ENCODE results near the gene ARPC1A. TPM values are rescaled to one million over a fixed set of nuclear protein-coding genes. Genes with fewer than 3 reads are reported as not detected.

Gene ARPC1A
- total RNA-seq, 1 donor from 2014 or later: 269 TPM

- no peak for TF ChIP-seq CTCF (IDR thresholded peaks at IDR 0.05; ENCODE audit: insufficient read depth, low read length, severe bottlenecking)
- no peak for FAIRE-seq
These were observed 43.2 kb downstream of the ARPC1A start for GRCh38 chr7:99368750-99369389.

GRCh38 chr7:99369767-99370391 is 44.2 kb downstream of the ARPC1A start:
- DNase-seq (ENCODE audit: low read depth) (no peak), FAIRE-seq (no peak)
- Histone ChIP-seq H3K27me3 (ENCODE audit: control insufficient read depth, insufficient read depth, low read length) (no peaks in the 10 kb centered on the region), H3K36me3 (ENCODE audit: control insufficient read depth, insufficient read depth, low read length) (peaks cover 16% of the 10 kb centered on the region), H3K4me3 (ENCODE audit: low read depth, low read length) (no peak overlapping the region)
- TF ChIP-seq CTCF (IDR thresholded peaks at IDR 0.05; ENCODE audit: insufficient read depth, low read length, severe bottlenecking): no peak

More at GRCh38 chr7:99368750-99369389, 43.2 kb downstream of the ARPC1A start:
- Histone ChIP-seq H3K36me3 (ENCODE audit: control insufficient read depth, insufficient read depth, low read length) (peaks cover 20% of the 10 kb centered on the region), H3K27me3 (ENCODE audit: control insufficient read depth, insufficient read depth, low read length) (no peaks in the 10 kb centered on the region), H3K4me3 (ENCODE audit: low read depth, low read length) (no peak overlapping the region)
- DNase-seq (ENCODE audit: low read depth): peak; percentile 62

- DNase-seq (ENCODE audit: low read depth): no peak
- Histone ChIP-seq H3K4me3 (ENCODE audit: low read depth, low read length) (no peak overlapping the region), H3K27me3 (ENCODE audit: control insufficient read depth, insufficient read depth, low read length) (no peaks in the 10 kb centered on the region), H3K36me3 (ENCODE audit: control insufficient read depth, insufficient read depth, low read length) (peaks cover 8% of the 10 kb centered on the region)
- FAIRE-seq: no peak
- no peak for TF ChIP-seq CTCF (IDR thresholded peaks at IDR 0.05; ENCODE audit: insufficient read depth, low read length, severe bottlenecking)
These were observed 45.8 kb downstream of the ARPC1A start for GRCh38 chr7:99371376-99371920.

- no peak overlapping the region for H3K4me3 ChIP-seq (ENCODE audit: low read depth, low read length)
- DNase-seq (ENCODE audit: low read depth): peak; percentile 42
- FAIRE-seq: no peak
- no peaks in the 10 kb centered on the region for H3K27me3 ChIP-seq (ENCODE audit: control insufficient read depth, insufficient read depth, low read length)
- no peaks in the 10 kb centered on the region for H3K36me3 ChIP-seq (ENCODE audit: control insufficient read depth, insufficient read depth, low read length)
- no peak for TF ChIP-seq CTCF (IDR thresholded peaks at IDR 0.05; ENCODE audit: insufficient read depth, low read length, severe bottlenecking)
These were observed 46.8 kb downstream of the ARPC1A start for GRCh38 chr7:99372275-99373090.

- DNase-seq (ENCODE audit: low read depth) (no peak), FAIRE-seq (no peak)
- Histone ChIP-seq H3K36me3 (ENCODE audit: control insufficient read depth, insufficient read depth, low read length) (peaks cover 3% of the 10 kb centered on the region), H3K27me3 (ENCODE audit: control insufficient read depth, insufficient read depth, low read length) (no peaks in the 10 kb centered on the region), H3K4me3 (ENCODE audit: low read depth, low read length) (no peak overlapping the region)
- no peak for TF ChIP-seq CTCF (IDR thresholded peaks at IDR 0.05; ENCODE audit: insufficient read depth, low read length, severe bottlenecking)
These were observed 47.7 kb downstream of the ARPC1A start for GRCh38 chr7:99373091-99374066.

All from bronchial epithelial cell (primary cell).